ENCODE data around the gene SLC16A6. TPM values are rescaled to one million over a fixed set of nuclear protein-coding genes. Genes with fewer than 3 reads are reported as not detected.
A peak's percentile ranks its signal among the peaks of the same experiment; 100 is the strongest.

Gene SLC16A6
- total RNA-seq, 1 experiment from 2014 or later = 0.70 TPM

- no TSS peak for BruUV-seq (replicated peaks)
- CTCF ChIA-PET = interaction anchor here (1.0 kb wide), 1 partner anchor 8 kb away, joined by 11 read pairs; no protein-coding TSS in a partner anchor
Measured at GRCh38 chr17:68318103-68318991, 27.4 kb upstream of the SLC16A6 start.

GRCh38 chr17:68317458-68317857, 26.5 kb upstream of the SLC16A6 start:
- no peaks in the 10 kb centered on the region for H3K79me2 ChIP-seq (ENCODE audit: low read depth)
- intact Hi-C loops (cut with micrococcal nuclease; ENCODE audit: unreplicated experiment) = no loop called here
- BruUV-seq (replicated peaks) = no TSS peak
- ChIA-PET CTCF (interaction anchor here (1.0 kb wide), 1 partner anchor 9 kb away, joined by 11 read pairs; no protein-coding TSS in a partner anchor), POLR2A (ENCODE audit: unreplicated experiment) (no interaction called here)
- TF ChIP-seq EZH2 (IDR thresholded peaks at IDR 0.05; ENCODE audit: low read depth) = no peak
- no peak for TF ChIP-seq CTCF (conservative IDR thresholded peaks at IDR 0.05)
- no peaks in the 10 kb centered on the region for H3K9me3 ChIP-seq (ENCODE audit: insufficient read depth, low read depth)
- H2AFZ ChIP-seq = no peak overlapping the region
- H3F3A ChIP-seq (ENCODE audit: insufficient read depth, low read depth) = peaks cover 59% of the 10 kb centered on the region
- no peaks in the 10 kb centered on the region for H3K9me2 ChIP-seq (ENCODE audit: insufficient read depth)
- peaks cover 51% of the 10 kb centered on the region for H3K4me1 ChIP-seq (replicated peaks; ENCODE audit: insufficient read depth)
- H3K27me3 ChIP-seq (ENCODE audit: insufficient read depth, low read depth) = no peaks in the 10 kb centered on the region
- H3K4me3 ChIP-seq = no peak overlapping the region
- no peaks in the 10 kb centered on the region for H3K36me3 ChIP-seq (ENCODE audit: low read depth)
- H3K27ac ChIP-seq = peak overlapping the region; percentile 82
- DNase-seq = no peak
- H3K4me2 ChIP-seq = peak overlapping the region; percentile 56; the same call in 1 of the 2 replicates
- no peaks in the 10 kb centered on the region for H4K20me1 ChIP-seq (ENCODE audit: insufficient read depth)

More at GRCh38 chr17:68318103-68318991, 27.4 kb upstream of the SLC16A6 start:
- Histone ChIP-seq H3K27me3 (ENCODE audit: insufficient read depth, low read depth) (no peaks in the 10 kb centered on the region), H2AFZ (no peak overlapping the region), H3K4me1 (replicated peaks; ENCODE audit: insufficient read depth) (peaks cover 45% of the 10 kb centered on the region), H3K4me2 (peak overlapping the region; percentile 72), H3K79me2 (ENCODE audit: low read depth) (no peaks in the 10 kb centered on the region), H3K9me2 (ENCODE audit: insufficient read depth) (no peaks in the 10 kb centered on the region), H3K4me3 (peak overlapping the region; percentile 25; the same call in 1 of the 2 replicates), H3F3A (ENCODE audit: insufficient read depth, low read depth) (peaks cover 52% of the 10 kb centered on the region), H3K9me3 (ENCODE audit: insufficient read depth, low read depth) (no peaks in the 10 kb centered on the region), H3K27ac (peak overlapping the region; percentile 82), H4K20me1 (ENCODE audit: insufficient read depth) (no peaks in the 10 kb centered on the region), H3K36me3 (ENCODE audit: low read depth) (no peaks in the 10 kb centered on the region)
- POLR2A ChIA-PET (ENCODE audit: unreplicated experiment) = interaction anchor here (0.8 kb wide), 1 partner anchor 10 kb away, joined by 4 read pairs; no protein-coding TSS in a partner anchor
- peak; percentile 71 to 97 for DNase-seq
- TF ChIP-seq CTCF (conservative IDR thresholded peaks at IDR 0.05) (no peak), EZH2 (IDR thresholded peaks at IDR 0.05; ENCODE audit: low read depth) (no peak)
- intact Hi-C loops (cut with micrococcal nuclease; ENCODE audit: unreplicated experiment) = loop anchor here (1.0 kb wide), 1 partner anchor 10 kb away; no protein-coding TSS in a partner anchor

- Histone ChIP-seq H3K4me2 (no peak overlapping the region), H3K4me1 (replicated peaks; ENCODE audit: insufficient read depth) (peaks cover 67% of the 10 kb centered on the region), H2AFZ (no peak overlapping the region), H3K79me2 (ENCODE audit: low read depth) (no peaks in the 10 kb centered on the region), H3K4me3 (no peak overlapping the region), H3F3A (ENCODE audit: insufficient read depth, low read depth) (peaks cover 74% of the 10 kb centered on the region), H3K27ac (no peak overlapping the region; the same call in 1 of the 2 replicates), H3K9me3 (ENCODE audit: insufficient read depth, low read depth) (no peaks in the 10 kb centered on the region), H3K9me2 (ENCODE audit: insufficient read depth) (no peaks in the 10 kb centered on the region), H3K36me3 (ENCODE audit: low read depth) (no peaks in the 10 kb centered on the region), H4K20me1 (ENCODE audit: insufficient read depth) (no peaks in the 10 kb centered on the region), H3K27me3 (ENCODE audit: insufficient read depth, low read depth) (no peaks in the 10 kb centered on the region)
- no peak for TF ChIP-seq EZH2 (IDR thresholded peaks at IDR 0.05; ENCODE audit: low read depth)
- no peak for TF ChIP-seq CTCF (conservative IDR thresholded peaks at IDR 0.05)
- POLR2A ChIA-PET (ENCODE audit: unreplicated experiment) = no interaction called here
- CTCF ChIA-PET = no interaction called here
- no peak for DNase-seq
- no TSS peak for BruUV-seq (replicated peaks)
- intact Hi-C loops (cut with micrococcal nuclease; ENCODE audit: unreplicated experiment) = loop anchor here (1.0 kb wide), 1 partner anchor 38 kb away; no protein-coding TSS in a partner anchor
Measured at GRCh38 chr17:68315930-68316329, 25.0 kb upstream of the SLC16A6 start.

All from PC-9 (cell line).